IPS DF 6.9 (cell line): ENCODE results near the gene PRODH.
"Not testable (repeated sequence)": the region's sequence is repeated elsewhere in the genome, so short reads cannot be mapped to it uniquely, and the experiment has no call there.

Experiments
- DNase-seq: peaks from one replicate; pipeline ENCODE4 v3.0.0-alpha.2; 2013; ENCODE audit warnings: low read depth, low spot score
- H3K27ac ChIP-seq: one replicate; pipeline ENCODE4 v1.5.1; 2013; ENCODE audit warnings: low read length, control low read depth
- H3K27me3 ChIP-seq: 2 replicates; pipeline ENCODE4 v1.6.1; 2013; ENCODE audit warnings: mild to moderate bottlenecking, low read length; ENCODE audit not compliant: control insufficient read depth, insufficient read depth
- H3K36me3 ChIP-seq: 2 replicates; pipeline ENCODE4 v1.6.1; 2013; ENCODE audit warnings: low read length; ENCODE audit not compliant: control insufficient read depth, insufficient read depth
- H3K4me1 ChIP-seq: 2 replicates; pipeline ENCODE4 v1.6.1; 2013; ENCODE audit warnings: low read length; ENCODE audit not compliant: control insufficient read depth, insufficient read depth
- H3K4me3 ChIP-seq: 2 replicates; pipeline ENCODE4 v1.5.1; 2013; ENCODE audit warnings: mild to moderate bottlenecking, low read length
- H3K9me3 ChIP-seq: 2 replicates; pipeline ENCODE4 v1.6.1; 2013; ENCODE audit warnings: low read length, inconsistent platforms; ENCODE audit not compliant: control insufficient read depth, insufficient read depth
- WGBS: extraction: QIAGEN DNeasy Blood & Tissue Kit; methylation state at CpG from one replicate; pipeline ENCODE4 v1.1.7; 2013; ENCODE audit warnings: mixed read lengths, missing lambda C conversion rate; ENCODE audit not compliant: insufficient read length, insufficient coverage; 5-methylcytosine and 5-hydroxymethylcytosine counted together

Gene PRODH

DNA sequence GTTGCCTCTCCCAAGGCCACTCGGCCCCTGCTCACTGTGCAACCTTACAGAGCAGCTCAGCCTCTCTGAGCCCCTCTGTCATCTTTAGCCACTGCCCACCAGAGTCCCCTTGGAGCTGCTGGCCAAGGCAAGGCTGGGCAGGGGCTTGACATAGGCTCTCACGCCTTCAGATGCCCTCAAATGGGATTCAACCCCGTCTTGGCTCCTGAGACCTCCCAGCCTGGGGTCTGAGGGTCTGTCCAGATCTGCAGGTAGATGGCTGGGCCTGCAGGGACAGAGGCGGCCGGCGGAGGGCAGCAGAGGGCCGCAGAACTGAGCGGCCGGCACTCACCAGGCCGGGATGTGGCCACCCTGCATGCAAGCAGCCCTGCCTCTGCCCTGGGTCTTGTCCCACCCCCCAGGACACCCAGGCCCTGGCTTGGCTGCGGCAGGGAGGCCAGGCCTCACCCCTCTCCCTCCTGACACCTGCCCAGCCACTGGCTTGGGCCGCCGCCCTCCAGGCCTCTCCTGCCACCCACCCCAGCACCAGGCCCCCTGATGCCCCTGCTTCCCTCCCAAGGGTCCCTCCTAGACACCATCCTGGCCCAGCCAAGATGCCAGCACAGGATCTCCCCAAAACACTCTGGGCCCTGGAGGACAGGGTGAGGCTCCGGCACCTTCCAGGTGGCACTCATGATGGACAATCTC is 18.4 kb upstream of the PRODH start:
- not testable (repeated sequence) for H3K27me3 ChIP-seq, H3K4me1 ChIP-seq, H3K36me3 ChIP-seq, H3K9me3 ChIP-seq, H3K27ac ChIP-seq, H3K4me3 ChIP-seq
- WGBS, result no CpG with 5 or more reads among the region's 14 CpGs
- DNase-seq, result peak; percentile 45

DNA sequence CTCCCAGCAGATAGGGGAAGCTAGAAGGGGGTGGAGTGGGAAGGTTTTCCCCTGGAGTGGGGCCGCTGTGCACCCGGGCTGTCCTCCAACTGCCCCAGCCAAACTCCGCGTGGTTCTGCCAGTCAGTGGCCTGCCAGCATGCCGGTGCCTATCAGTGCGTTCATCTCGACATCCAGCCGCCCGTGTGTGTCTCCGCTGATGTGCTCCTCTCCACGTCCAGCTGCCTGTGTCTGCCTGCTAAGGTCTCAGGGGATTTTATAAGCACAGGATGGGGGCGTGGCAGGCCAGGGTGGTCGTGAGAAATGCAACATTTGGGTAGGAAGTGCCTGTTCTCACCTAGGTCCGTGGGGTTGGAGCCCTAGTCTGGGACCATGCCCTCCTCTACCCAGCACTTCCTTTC is 17.0 kb upstream of the PRODH start:
- H3K4me3 ChIP-seq, DNase-seq: not testable (repeated sequence)
- WGBS, result no CpG with 5 or more reads among the region's 14 CpGs

DNA sequence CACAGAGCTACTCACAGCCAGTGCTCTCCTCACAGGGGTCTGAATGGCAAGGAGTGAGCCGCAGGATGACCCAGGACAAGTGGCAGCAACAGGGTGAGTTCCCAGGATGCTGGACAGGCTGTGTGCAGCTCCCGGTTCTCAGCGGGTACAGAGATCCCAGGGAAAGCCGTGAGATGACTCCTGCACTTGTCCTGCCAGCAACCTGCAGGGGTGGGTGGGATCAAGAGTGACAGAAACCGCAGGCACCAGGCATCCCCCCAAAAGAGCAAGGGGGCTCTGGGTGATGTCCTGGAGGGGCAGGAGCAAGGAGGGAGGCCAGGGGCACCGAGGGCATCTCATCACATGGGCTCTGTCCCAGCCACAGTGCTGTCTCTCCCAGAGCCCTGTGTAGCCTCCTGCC is 15.9 kb upstream of the PRODH start:
- Histone ChIP-seq H3K27me3 (no peaks in the 10 kb centered on the region), H3K9me3 (no peaks in the 10 kb centered on the region), H3K4me1 (no peaks in the 10 kb centered on the region), H3K27ac (no peak overlapping the region), H3K36me3 (no peaks in the 10 kb centered on the region), H3K4me3 (no peak overlapping the region)
- WGBS, result no CpG with 5 or more reads among the region's 6 CpGs
- no peak for DNase-seq

More for the DNA sequence above, 17.0 kb upstream of the PRODH start:
- H3K27ac ChIP-seq, H3K27me3 ChIP-seq, H3K9me3 ChIP-seq, H3K4me1 ChIP-seq, H3K36me3 ChIP-seq: not testable (repeated sequence)

DNA sequence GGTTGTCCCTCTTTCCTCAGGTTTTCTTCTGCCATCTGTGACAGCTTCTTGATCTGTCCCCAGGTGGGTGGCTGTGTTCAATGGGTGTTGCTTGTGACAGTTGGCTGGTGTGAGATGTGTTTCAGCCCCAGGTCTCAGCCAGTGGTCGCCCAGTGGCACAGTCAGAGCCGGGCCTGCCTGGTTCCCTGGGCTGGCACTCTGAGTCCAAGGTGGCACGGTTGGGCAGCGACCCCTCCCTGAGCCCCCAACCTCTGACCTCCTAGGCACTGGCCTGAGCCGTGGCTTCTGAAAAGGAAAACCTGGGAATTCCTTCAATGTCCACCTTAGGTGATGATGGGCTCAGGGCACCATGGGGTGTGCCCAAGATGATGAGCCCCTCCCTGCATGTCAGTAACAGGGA is 14.0 kb upstream of the PRODH start:
- DNase-seq, result no peak
- H3K9me3 ChIP-seq, result no peaks in the 10 kb centered on the region
- WGBS, result no CpG with 5 or more reads among the region's 5 CpGs
- H3K36me3 ChIP-seq, result no peaks in the 10 kb centered on the region
- no peak overlapping the region for H3K4me3 ChIP-seq
- no peak overlapping the region for H3K27ac ChIP-seq
- H3K27me3 ChIP-seq, result no peaks in the 10 kb centered on the region
- H3K4me1 ChIP-seq, result no peaks in the 10 kb centered on the region

DNA sequence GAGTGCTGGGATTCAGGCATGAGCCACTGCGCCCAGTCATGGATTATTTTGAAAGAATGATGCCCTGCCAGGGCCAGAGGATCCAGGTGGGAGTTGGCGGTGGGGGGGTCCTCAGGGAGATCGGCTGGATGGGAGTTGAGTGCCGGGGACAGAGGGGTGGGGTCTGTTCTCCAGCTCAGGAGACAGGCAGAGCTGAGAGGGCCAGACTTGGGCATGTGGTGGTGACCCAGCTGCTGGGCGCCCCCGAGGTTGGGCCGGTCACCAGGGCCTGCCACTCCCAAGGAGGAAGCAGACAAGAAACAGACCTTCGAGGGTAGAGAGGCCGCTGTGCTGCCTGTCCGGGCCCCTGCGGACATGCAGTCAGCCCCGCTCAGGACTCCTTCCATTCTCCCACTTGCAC is 11.8 kb upstream of the PRODH start:
- no CpG with 5 or more reads among the region's 12 CpGs for WGBS
- H3K4me1 ChIP-seq, result no peaks in the 10 kb centered on the region
- H3K4me3 ChIP-seq, result no peak overlapping the region
- H3K27me3 ChIP-seq, result no peaks in the 10 kb centered on the region
- no peak overlapping the region for H3K27ac ChIP-seq
- no peak for DNase-seq
- H3K36me3 ChIP-seq, result no peaks in the 10 kb centered on the region
- no peaks in the 10 kb centered on the region for H3K9me3 ChIP-seq

DNA sequence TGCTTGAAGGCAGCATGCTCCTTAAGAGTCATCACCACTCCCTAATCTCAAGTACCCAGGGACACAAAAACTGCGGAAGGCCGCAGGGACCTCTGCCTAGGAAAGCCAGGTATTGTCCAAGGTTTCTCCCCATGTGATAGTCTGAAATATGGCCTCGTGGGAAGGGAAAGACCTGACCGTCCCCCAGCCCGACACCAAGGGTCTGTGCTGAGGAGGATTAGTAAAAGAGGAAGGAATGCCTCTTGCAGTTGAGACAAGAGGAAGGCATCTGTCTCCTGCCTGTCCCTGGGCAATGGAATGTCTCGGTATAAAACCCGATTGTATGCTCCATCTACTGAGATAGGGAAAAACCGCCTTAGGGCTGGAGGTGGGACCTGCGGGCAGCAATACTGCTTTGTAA is 11.0 kb upstream of the PRODH start:
- not testable (repeated sequence) for H3K27me3 ChIP-seq, H3K4me1 ChIP-seq, H3K4me3 ChIP-seq, H3K36me3 ChIP-seq, H3K27ac ChIP-seq, H3K9me3 ChIP-seq, DNase-seq
- WGBS, result no CpG with 5 or more reads among the region's 9 CpGs

DNA sequence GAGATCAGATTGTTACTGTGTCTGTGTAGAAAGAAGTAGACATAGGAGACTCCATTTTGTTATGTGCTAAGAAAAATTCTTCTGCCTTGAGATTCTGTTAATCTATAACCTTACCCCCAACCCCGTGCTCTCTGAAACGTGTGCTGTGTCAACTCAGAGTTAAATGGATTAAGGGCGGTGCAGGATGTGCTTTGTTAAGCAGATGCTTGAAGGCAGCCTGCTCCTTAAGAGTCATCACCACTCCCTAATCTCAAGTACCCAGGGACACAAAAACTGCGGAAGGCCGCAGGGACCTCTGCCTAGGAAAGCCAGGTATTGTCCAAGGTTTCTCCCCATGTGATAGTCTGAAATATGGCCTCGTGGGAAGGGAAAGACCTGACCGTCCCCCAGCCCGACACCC is 2.6 kb upstream of the PRODH start:
- not testable (repeated sequence) for H3K27ac ChIP-seq, H3K36me3 ChIP-seq, H3K9me3 ChIP-seq, H3K4me3 ChIP-seq, H3K27me3 ChIP-seq, DNase-seq, H3K4me1 ChIP-seq
- no CpG with 5 or more reads among the region's 8 CpGs for WGBS

DNA sequence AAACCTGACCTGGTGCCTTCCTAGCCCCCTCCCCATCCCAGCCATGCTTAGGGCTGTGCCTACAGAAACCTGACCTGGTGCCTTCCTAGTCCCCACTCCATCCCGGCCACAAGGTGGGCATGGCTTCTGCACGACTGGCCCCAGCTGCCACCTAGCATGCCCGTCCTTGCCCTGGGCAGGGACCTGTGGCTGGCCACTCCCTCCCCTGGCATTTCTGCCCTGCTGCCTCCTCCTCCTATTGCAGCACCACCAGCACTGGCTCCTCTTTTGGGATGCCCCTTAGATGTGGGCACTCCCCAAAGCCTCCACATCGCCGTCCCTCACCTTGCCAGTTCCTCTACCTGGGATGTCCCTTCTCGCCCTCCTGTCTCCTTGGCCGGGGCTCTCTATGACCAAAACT is 1.4 kb downstream of the PRODH start:
- not testable (repeated sequence) for H3K27ac ChIP-seq, H3K4me3 ChIP-seq, H3K9me3 ChIP-seq, H3K4me1 ChIP-seq, H3K27me3 ChIP-seq, DNase-seq, H3K36me3 ChIP-seq
- WGBS, result no CpG with 5 or more reads among the region's 7 CpGs

DNA sequence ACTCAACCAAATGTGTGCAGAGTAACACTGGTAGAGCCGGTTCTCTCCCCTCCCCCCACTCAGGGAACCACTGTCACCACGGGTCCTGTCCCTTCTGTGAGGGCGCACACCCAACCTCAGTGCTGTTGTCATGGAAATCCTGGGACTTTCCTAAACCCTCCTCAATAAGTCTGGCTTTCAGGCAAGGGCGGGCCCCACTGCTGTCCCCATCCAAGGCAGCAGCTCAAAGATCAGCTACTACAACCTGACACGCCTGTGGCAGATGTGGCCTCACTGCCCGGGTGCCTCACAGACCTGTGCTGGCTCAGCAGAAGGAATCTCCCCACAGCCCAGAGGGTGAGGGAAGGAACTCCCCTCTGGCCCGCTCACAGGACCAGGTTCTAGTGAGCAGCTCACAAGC is 2.2 kb downstream of the PRODH start:
- no peak overlapping the region for H3K4me3 ChIP-seq
- DNase-seq, result no peak
- no CpG with 5 or more reads among the region's 7 CpGs for WGBS
- H3K36me3 ChIP-seq, result no peaks in the 10 kb centered on the region
- H3K9me3 ChIP-seq, result no peaks in the 10 kb centered on the region
- H3K4me1 ChIP-seq, result no peaks in the 10 kb centered on the region
- no peak overlapping the region for H3K27ac ChIP-seq
- no peaks in the 10 kb centered on the region for H3K27me3 ChIP-seq

DNA sequence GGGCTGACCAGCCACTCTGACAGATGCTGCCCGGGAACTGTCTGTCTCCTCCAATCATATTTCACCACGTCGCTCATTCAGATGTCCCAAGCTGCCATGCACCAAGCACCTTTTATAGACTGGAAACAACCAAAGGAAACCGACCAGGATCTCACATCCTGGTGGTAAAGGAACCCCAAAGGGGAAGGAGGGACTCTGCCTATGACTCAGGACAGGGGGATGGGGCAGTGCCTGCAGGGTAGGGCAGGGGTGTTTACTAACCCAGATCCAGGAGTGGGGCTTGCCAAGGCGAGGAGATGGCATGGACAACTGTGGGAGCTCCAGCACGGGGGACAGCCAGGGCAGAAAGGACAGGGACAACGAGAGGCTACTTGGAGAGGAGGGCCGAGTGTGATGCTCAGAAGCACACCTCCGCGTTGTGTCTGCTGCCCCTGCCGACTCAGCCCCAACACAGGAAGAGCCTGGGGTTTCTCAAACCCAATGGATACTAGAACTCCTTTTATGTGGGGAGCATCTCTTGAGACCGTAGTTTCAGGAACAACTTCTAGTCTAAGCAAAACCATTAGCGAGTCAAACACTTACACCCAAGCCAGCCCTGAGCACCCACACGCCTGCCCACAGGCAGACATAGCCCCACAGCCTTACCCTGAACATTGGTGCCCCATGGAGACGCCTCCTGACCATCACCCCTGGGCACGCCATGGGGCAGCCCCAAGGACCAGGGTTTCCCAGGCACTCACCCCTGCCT is 4.0 kb downstream of the PRODH start:
- no peaks in the 10 kb centered on the region for H3K4me1 ChIP-seq
- no peak overlapping the region for H3K4me3 ChIP-seq
- no peak overlapping the region for H3K27ac ChIP-seq
- no peaks in the 10 kb centered on the region for H3K9me3 ChIP-seq
- H3K27me3 ChIP-seq, result no peaks in the 10 kb centered on the region
- no peak for DNase-seq
- H3K36me3 ChIP-seq, result no peaks in the 10 kb centered on the region
- no CpG with 5 or more reads among the region's 16 CpGs for whole genome bisulfite sequencing

DNA sequence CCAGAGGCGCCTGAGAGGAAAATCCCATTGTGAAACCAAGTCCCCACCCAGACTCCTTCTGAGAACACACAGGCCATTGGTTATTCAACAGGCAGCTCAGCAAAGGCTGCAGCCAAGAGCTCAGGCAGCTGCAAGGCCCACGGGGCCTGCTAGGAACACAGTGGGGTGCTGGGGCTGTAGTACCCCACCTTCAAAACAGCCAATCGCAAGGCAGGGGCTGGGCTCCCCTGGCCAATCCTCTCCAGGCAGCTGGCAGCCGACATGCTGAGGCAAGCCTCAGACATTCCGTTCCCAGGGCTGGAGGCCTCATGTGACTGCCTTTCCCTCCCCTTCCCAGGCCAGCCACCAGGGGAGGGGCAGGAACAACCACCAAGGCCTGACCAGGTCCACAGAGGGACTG is 6.6 kb downstream of the PRODH start:
- Histone ChIP-seq H3K4me3 (no peak overlapping the region), H3K27me3 (no peaks in the 10 kb centered on the region), H3K36me3 (no peaks in the 10 kb centered on the region), H3K9me3 (no peaks in the 10 kb centered on the region), H3K4me1 (no peaks in the 10 kb centered on the region), H3K27ac (no peak overlapping the region)
- DNase-seq, result no peak
- no CpG with 5 or more reads among the region's 5 CpGs for WGBS
